CD4-positive, alpha-beta T cell treated with Interleukin-15 for 4 hours (primary cell): Measurements from ENCODE around the gene MMP26.

Experiments
- DNase-seq: peaks from one replicate; pipeline ENCODE4 v3.0.0-alpha.2; 2020; ENCODE audit warnings: low spot score

Gene MMP26

GRCh38 chr11:4704054-4704789 lies at the start of gene MMP26:
Gene MMP26 (plus strand): TSS chr11:4704784.
- DNase-seq: no peak

DNA sequence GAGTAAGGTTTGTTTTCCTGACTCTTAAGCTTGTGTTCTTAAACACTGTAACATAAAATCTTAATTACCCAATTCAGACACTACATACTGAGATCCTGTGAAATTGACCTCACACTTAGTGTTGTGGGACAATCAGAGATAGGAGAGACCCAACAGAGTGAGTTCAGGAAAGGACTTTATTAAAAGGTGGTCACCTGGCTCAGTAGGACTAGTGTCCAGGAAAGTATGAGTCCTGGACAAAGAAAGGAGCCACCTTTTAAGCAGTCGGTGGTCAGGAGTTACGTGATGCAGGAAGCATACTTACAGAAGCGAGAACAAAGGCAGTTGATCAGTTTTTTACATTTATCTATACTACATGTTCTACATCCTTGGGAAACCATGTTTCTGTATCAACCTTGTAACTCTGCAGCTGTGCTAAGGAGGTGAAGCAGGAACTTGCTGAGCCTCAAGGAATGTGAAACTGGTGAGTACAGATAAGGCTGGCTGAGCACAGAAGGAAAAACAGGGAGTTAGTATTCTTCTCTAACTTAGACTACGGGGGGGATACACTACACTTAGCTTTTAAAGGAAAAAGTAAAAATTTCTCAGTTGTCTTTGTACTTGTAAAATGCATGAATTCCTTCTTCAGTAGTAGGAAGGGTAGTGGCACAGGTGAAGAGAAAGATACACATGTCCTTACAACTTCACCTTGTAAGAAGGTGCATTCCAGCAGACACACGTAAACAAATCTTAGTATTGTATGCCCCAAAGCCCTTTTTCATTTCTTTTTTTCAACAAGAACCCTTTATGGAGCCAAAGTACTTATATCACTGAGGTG lies 45.7 kb upstream of the MMP26 start:
- DNase-seq: no peak

GRCh38 chr11:4662876-4663275 lies 41.7 kb upstream of the MMP26 start:
- DNase-seq: no peak

GRCh38 chr11:4664183-4664582 lies 40.4 kb upstream of the MMP26 start:
- no peak for DNase-seq

- DNase-seq: no peak
Observed at GRCh38 chr11:4664786-4665185, 39.8 kb upstream of the MMP26 start.

- DNase-seq: no peak
Observed at GRCh38 chr11:4665424-4665823, 39.2 kb upstream of the MMP26 start.

DNA sequence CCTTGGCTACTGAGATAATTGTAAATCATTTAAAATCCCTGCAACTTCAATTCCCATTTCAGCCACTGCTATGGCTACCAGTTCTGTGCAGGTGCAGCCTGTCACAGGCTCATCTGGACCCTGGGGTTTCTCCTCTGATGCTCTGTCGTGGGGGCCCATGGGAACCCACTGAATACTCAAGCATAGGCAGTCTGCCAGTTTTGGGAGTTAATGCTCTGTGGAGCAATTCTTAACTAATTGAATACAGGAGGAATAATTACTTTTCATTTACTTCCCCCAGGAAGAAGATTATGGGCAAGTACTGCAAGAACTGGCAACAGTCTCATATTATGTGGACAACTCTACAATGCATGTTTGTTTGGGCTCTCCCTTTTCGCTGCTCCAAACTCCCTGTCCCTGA lies 32.8 kb upstream of the MMP26 start:
- no peak for DNase-seq

DNA sequence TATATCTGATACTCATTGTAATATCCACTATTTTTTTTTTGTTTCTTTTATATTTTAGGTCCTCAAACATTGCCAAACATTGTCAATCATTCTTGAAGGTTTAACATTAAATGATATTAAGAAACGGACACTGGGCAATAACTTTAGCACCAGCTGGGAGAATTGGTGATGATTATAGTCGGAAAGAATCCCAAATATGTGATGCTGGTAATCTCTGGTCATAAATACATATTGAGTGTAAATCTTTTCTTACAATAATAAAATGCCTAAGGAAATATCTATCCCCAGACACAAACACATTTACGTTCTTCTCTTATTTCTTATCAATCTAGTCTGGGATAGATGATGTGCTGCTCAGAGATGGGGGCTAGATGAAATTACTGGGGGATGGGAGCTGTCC lies 32.1 kb upstream of the MMP26 start:
- DNase-seq: no peak

GRCh38 chr11:4673781-4674180 lies 30.8 kb upstream of the MMP26 start:
- no peak for DNase-seq

DNA sequence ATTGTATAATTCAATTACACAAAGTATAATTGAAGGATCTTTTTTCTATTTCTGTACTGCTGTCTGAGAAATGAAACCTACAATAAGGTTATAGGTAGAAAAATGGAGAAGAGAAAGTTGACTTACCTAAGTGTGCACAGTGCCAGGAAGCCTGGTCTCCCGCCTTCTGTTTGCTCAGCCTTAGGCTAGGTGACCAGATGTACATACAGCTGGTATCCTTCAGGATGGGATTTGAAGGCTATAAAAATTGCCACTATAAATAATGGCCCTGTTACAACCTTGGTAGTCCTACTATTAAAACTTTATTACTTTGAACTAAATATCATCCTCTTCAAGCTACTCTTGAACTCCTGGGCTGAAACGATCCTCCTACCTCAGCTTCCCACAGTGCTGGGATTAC lies 26.6 kb upstream of the MMP26 start:
- no peak for DNase-seq

- DNase-seq: no peak
Observed at GRCh38 chr11:4680341-4680740, 24.2 kb upstream of the MMP26 start.

GRCh38 chr11:4682623-4683419 lies 21.8 kb upstream of the MMP26 start:
- DNase-seq: no peak

- DNase-seq: no peak
Observed at GRCh38 chr11:4684631-4685285, 19.8 kb upstream of the MMP26 start.

DNA sequence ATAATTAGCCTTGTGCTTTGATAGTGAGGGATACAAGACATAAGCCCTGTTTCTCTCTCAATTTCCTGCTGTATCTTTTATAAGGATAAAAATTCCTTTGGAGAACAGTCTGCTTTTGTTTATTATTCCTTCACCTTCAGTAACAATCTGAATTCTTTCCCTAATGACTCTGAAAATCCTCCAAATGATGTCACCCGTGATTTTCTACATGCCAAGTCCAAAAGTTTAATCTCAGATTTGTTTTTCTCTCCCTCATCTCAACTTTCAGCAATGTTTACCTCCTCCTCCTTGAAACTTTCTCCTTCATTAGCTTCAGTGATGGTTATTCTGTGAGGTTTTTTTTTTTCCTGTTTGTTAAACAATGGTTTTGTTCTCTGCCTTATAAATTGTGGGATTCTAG lies 9.1 kb upstream of the MMP26 start:
- no peak for DNase-seq

- DNase-seq: no peak
Observed at GRCh38 chr11:4697585-4697984, 7.0 kb upstream of the MMP26 start, which contains the start of gene OR51E2. Gene OR51E2 (minus strand): TSS chr11:4697853. CDS start chr11:4682711, 15,142 bp downstream.

DNA sequence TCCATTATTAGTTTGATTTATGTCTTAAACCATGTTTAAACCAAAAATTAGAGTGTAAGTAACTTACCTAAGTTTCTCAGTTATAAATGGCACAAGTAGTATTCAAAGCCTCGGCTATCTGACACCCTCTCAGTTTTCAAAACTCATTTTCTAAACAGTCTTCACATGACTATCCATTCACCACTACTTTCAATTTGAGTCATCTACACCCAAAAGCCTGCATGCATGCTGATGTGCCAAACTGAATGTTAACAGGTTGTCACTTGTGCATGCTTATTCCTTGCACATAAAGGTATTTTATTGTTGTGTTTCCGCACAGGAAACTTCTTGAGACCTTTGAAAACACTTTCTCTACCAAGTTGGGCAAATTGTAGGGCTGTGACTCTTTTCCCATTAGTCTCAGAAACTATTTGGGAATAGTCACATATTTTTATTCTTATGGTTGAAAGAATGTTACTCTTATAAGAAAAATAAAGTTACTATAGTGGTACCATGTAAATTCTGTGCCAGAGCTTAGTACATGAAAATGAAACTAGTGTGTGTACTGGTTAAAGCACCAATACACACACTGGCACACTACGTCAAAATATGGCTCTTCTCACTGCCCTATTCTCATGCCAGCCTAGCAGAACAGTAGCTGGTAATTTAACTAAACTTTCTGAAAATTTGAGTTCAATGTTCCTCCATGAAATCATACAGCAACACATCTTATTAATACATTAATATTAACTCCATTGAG lies 4.7 kb upstream of the MMP26 start:
- DNase-seq: no peak

- no peak for DNase-seq
Observed at GRCh38 chr11:4700436-4700820, 4.2 kb upstream of the MMP26 start.

DNA sequence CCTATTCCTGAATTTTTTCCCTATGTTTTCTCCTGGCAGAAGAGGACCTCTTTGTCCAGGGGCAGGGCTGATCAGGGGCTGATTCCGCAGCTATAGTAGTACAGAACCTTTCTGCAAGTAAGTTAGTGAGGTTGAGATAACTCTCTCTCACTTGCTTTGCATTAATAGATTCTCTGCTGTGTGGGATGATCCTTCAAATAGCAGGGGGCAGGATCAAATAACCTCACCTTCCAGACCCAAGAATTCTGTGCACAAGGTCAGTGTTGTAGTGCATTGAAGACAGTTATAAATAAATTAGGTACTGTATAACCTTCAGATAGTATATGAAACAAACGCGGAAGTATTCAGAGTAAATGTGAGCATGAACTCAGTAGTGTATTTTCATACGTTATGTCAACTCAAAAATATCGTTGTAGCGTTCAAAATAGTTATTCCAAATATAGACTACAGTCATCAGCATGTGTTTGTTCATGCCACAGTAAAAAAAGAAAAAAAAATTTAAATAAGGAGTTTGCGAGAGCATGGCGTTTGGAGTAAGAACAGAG lies 278 bp downstream of the MMP26 start:
- no peak for DNase-seq

- DNase-seq: no peak
Observed at GRCh38 chr11:4713241-4713640, 8.7 kb downstream of the MMP26 start.

DNA sequence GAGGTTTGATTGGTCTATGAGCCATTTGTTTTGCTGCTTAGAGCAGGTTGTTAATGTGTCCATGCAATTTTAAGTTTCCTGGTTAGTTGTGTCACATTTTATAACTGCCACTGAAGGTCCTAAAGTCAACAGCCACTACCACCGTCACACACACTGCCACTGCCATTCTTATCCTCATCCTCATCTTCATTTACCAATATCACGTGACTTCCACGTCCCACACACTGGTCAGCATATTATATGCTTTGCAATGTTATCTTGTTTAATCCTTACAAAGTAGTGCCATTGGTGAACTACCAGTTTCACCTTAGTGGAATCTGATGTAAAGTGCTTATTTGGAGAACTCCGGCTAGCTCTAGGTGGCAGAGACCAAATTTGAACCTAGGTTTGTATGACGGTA lies 9.7 kb downstream of the MMP26 start:
- DNase-seq: no peak
